DND-41 (cell line): ENCODE results near the gene TNN.

Experiments used
- ATAC-seq: fragments of 200-7000 bp; cut with Tn5 transposase; 3 replicates; pipeline ENCODE4 v1.9.1; 2021; ENCODE audit warnings: low read depth; ENCODE audit not compliant: insufficient read depth
- DNase-seq: peaks from one replicate; pipeline ENCODE4 v3.0.0-alpha.2; 2020
- H2AFZ ChIP-seq: 2 replicates; pipeline ENCODE4 v1.6.0; 2012; ENCODE audit warnings: low read depth, low read length
- H3K27ac ChIP-seq: 2 replicates; pipeline ENCODE4 v1.5.1; 2012; ENCODE audit warnings: low read length, inconsistent platforms
- H3K27me3 ChIP-seq: fragments of 200-600 bp; sonication (generic); 2 replicates; pipeline ENCODE4 v1.6.0; 2012; ENCODE audit warnings: low read length, mild to moderate bottlenecking, inconsistent platforms; ENCODE audit not compliant: insufficient read depth, poor library complexity
- H3K36me3 ChIP-seq: 2 replicates; pipeline ENCODE4 v1.5.1; 2012; ENCODE audit warnings: low read length, inconsistent platforms; ENCODE audit not compliant: insufficient read depth
- H3K4me1 ChIP-seq: 2 replicates; pipeline ENCODE4 v1.5.1; 2012; ENCODE audit warnings: mild to moderate bottlenecking, low read length; ENCODE audit not compliant: insufficient read depth
- H3K4me2 ChIP-seq: 2 replicates; pipeline ENCODE4 v1.6.0; 2012; ENCODE audit warnings: mild to moderate bottlenecking, moderate library complexity, low read length, inconsistent platforms; ENCODE audit not compliant: insufficient read depth
- H3K4me3 ChIP-seq, 2 experiments: fragments of 200-600 bp in 1 of 2; shearing (Covaris generic) in 1 of 2; 2 replicates each; pipeline ENCODE4 v1.5.1; 2012 to 2016; ENCODE audit warnings: inconsistent platforms in 2 of 2, low read length in 2 of 2, mild to moderate bottlenecking in 2 of 2, low read depth in 1 of 2, moderate library complexity in 1 of 2
- H3K79me2 ChIP-seq: 2 replicates; pipeline ENCODE4 v1.6.0; 2012; ENCODE audit warnings: low read length, inconsistent platforms; ENCODE audit not compliant: insufficient read depth
- H3K9ac ChIP-seq: 2 replicates; pipeline ENCODE4 v1.6.0; 2012; ENCODE audit warnings: low read depth, mild to moderate bottlenecking, inconsistent platforms, low read length, moderate library complexity
- H3K9me3 ChIP-seq: 2 replicates; pipeline ENCODE4 v1.5.1; 2012; ENCODE audit warnings: low read length, moderate library complexity, mild to moderate bottlenecking, inconsistent platforms; ENCODE audit not compliant: insufficient read depth, severe bottlenecking
- H4K20me1 ChIP-seq: 2 replicates; pipeline ENCODE4 v1.6.0; 2012; ENCODE audit warnings: low read length; ENCODE audit not compliant: insufficient read depth
- CTCF ChIP-seq: IDR thresholded peaks from 2 replicates; pipeline ENCODE4 v1.5.1; 2012; ENCODE audit warnings: borderline replicate concordance, low read length, moderate library complexity, mild to moderate bottlenecking; ENCODE audit not compliant: poor library complexity, severe bottlenecking; ENCODE audit errors: extremely low read depth
- EZH2 ChIP-seq: IDR thresholded peaks from 3 replicates; pipeline ENCODE4 v1.6.1; 2012; ENCODE audit warnings: borderline replicate concordance, low read depth, mild to moderate bottlenecking, moderate library complexity, low read length, inconsistent platforms; ENCODE audit not compliant: severe bottlenecking

The TNN gene

GRCh38 chr1:175024773-175025172 lies 42.9 kb upstream of the TNN start:
- no peaks in the 10 kb centered on the region; the same call in none of the 2 replicates for H3K36me3 ChIP-seq
- DNase-seq (no peak), ATAC-seq (no peak)
- peaks cover 33% of the 10 kb centered on the region for H3K4me1 ChIP-seq
- no peaks in the 10 kb centered on the region for H3K27me3 ChIP-seq
- H3K79me2 ChIP-seq = peaks cover 39% of the 10 kb centered on the region
- H4K20me1 ChIP-seq = peaks cover 10% of the 10 kb centered on the region; the same call in 1 of the 2 replicates
- no peaks in the 10 kb centered on the region for H3K9me3 ChIP-seq
- no peak overlapping the region for H3K4me3 ChIP-seq
- H3K4me2 ChIP-seq = no peak overlapping the region
- TF ChIP-seq CTCF (no peak), EZH2 (no peak)
- peak overlapping the region; percentile 64 for H2AFZ ChIP-seq
- no peak overlapping the region for H3K9ac ChIP-seq
- H3K27ac ChIP-seq = no peak overlapping the region

- Histone ChIP-seq H3K27ac (no peak overlapping the region), H3K27me3 (no peaks in the 10 kb centered on the region), H3K4me3 (no peak overlapping the region), H3K4me2 (no peak overlapping the region), H4K20me1 (no peaks in the 10 kb centered on the region), H3K9ac (no peak overlapping the region), H2AFZ (no peak overlapping the region), H3K9me3 (no peaks in the 10 kb centered on the region), H3K4me1 (peaks cover 9% of the 10 kb centered on the region), H3K36me3 (no peaks in the 10 kb centered on the region), H3K79me2 (no peaks in the 10 kb centered on the region)
- ATAC-seq = no peak
- no peak for DNase-seq
- no peak for TF ChIP-seq CTCF
- TF ChIP-seq EZH2 = no peak
Observed at GRCh38 chr1:175033953-175034352, 33.7 kb upstream of the TNN start.

GRCh38 chr1:175034775-175035174 lies 32.9 kb upstream of the TNN start:
- Histone ChIP-seq H3K4me2 (no peak overlapping the region), H3K27me3 (no peaks in the 10 kb centered on the region), H3K36me3 (no peaks in the 10 kb centered on the region), H3K79me2 (no peaks in the 10 kb centered on the region), H3K27ac (no peak overlapping the region), H3K9ac (no peak overlapping the region), H3K4me1 (peaks cover 3% of the 10 kb centered on the region), H2AFZ (no peak overlapping the region), H4K20me1 (no peaks in the 10 kb centered on the region), H3K4me3 (no peak overlapping the region), H3K9me3 (no peaks in the 10 kb centered on the region)
- TF ChIP-seq CTCF (no peak), EZH2 (no peak)
- DNase-seq (no peak), ATAC-seq (no peak)

- Histone ChIP-seq H3K4me2 (no peak overlapping the region), H3K79me2 (no peaks in the 10 kb centered on the region), H3K27ac (no peak overlapping the region), H2AFZ (no peak overlapping the region), H3K4me3 (no peak overlapping the region), H3K27me3 (no peaks in the 10 kb centered on the region), H3K36me3 (no peaks in the 10 kb centered on the region), H3K4me1 (no peaks in the 10 kb centered on the region), H3K9ac (no peak overlapping the region), H3K9me3 (no peaks in the 10 kb centered on the region), H4K20me1 (no peaks in the 10 kb centered on the region)
- DNase-seq (no peak), ATAC-seq (no peak)
- TF ChIP-seq CTCF (no peak), EZH2 (no peak)
Observed at GRCh38 chr1:175035865-175036264, 31.8 kb upstream of the TNN start.
